Smooth muscle cell (in vitro differentiated cells): ENCODE measurements around the gene PER3. TPM values are rescaled to one million over a fixed set of nuclear protein-coding genes. Genes with fewer than 3 reads are reported as not detected.

Experiments
- DNase-seq: peaks from one replicate; lab custom pipeline; 2025; ENCODE audit not compliant: unreplicated experiment; lab: John Stamatoyannopoulos, UW
- H2AFZ ChIP-seq: fragments of 200-600 bp; sonication (generic); 2 replicates; pipeline ENCODE4 v1.6.0; 2016; ENCODE audit warnings: antibody characterized with exemption, low read depth, mild to moderate bottlenecking
- H3F3A ChIP-seq: fragments of 200-600 bp; sonication (generic); 2 replicates; pipeline ENCODE4 v1.6.0; 2017; ENCODE audit warnings: antibody characterized with exemption, low read depth
- H3K27ac ChIP-seq: fragments of 200-600 bp; sonication (generic); 2 replicates; pipeline ENCODE4 v1.5.1; 2016; ENCODE audit warnings: low read depth, mild to moderate bottlenecking
- H3K27me3 ChIP-seq: fragments of 200-600 bp; sonication (generic); 2 replicates; pipeline ENCODE4 v1.6.1; 2016; ENCODE audit warnings: low read depth, mild to moderate bottlenecking
- H3K36me3 ChIP-seq: fragments of 200-600 bp; sonication (generic); 2 replicates; pipeline ENCODE4 v1.5.1; 2016; ENCODE audit warnings: low read depth
- H3K4me1 ChIP-seq: fragments of 200-600 bp; sonication (generic); 2 replicates; pipeline ENCODE4 v1.5.1; 2016; ENCODE audit warnings: low read depth
- H3K4me2 ChIP-seq: fragments of 200-600 bp; sonication (generic); 2 replicates; pipeline ENCODE4 v1.6.0; 2016; ENCODE audit warnings: mild to moderate bottlenecking
- H3K4me3 ChIP-seq: fragments of 200-600 bp; sonication (generic); 2 replicates; pipeline ENCODE4 v1.5.1; 2016; ENCODE audit warnings: mild to moderate bottlenecking
- H3K79me2 ChIP-seq: fragments of 200-600 bp; sonication (generic); 2 replicates; pipeline ENCODE4 v1.6.0; 2016; ENCODE audit warnings: low read depth, mild to moderate bottlenecking
- H3K9ac ChIP-seq: fragments of 200-600 bp; sonication (generic); 2 replicates; pipeline ENCODE4 v1.6.0; 2016; ENCODE audit warnings: low read depth
- H3K9me3 ChIP-seq: fragments of 200-600 bp; sonication (generic); replicated peaks from 2 replicates; pipeline ENCODE4 v1.5.1; 2016; ENCODE audit warnings: low read depth
- H4K20me1 ChIP-seq: fragments of 200-600 bp; sonication (generic); 2 replicates; pipeline ENCODE4 v1.6.0; 2016; ENCODE audit warnings: low read depth
- CTCF ChIP-seq: fragments of 200-600 bp; sonication (generic); IDR thresholded peaks from 2 replicates; pipeline ENCODE4 v1.5.1; 2017; ENCODE audit warnings: borderline replicate concordance, mild to moderate bottlenecking, antibody characterized with exemption; ENCODE audit not compliant: insufficient read depth, poor library complexity, severe bottlenecking
- WGBS: methylation state at CpG from one replicate; pipeline ENCODE4 v1.1.7; 2016; ENCODE audit warnings: low lambda C conversion rate; 5-methylcytosine and 5-hydroxymethylcytosine counted together
- polyA plus RNA-seq: library from polyadenylated mRNA; unstranded; fragments of >200 nt; fragmentation: Nextera tagmentation; extraction: Ambion mirVana; gene quantifications from 2 replicates; pipeline ENCODE4 v1.2.1, GENCODE V29; 2016
- total RNA-seq: library from RNA; depleted of rRNA; stranded (reverse); fragments of >200 nt; gene quantifications from 2 replicates; pipeline ENCODE4 v1.2.3, GENCODE V29; 2014

PER3 gene
- total and polyA plus RNA-seq, 2 experiments from 2014 or later: 5.9 to 13.2 TPM

GRCh38 chr1:7873801-7874795, 90.0 kb downstream of the PER3 start:
- Histone ChIP-seq H3K4me1 (no peaks in the 10 kb centered on the region), H3K9ac (no peak overlapping the region), H3F3A (no peaks in the 10 kb centered on the region), H3K9me3 (no peaks in the 10 kb centered on the region), H3K4me3 (no peak overlapping the region), H3K27me3 (no peaks in the 10 kb centered on the region), H3K4me2 (no peak overlapping the region), H3K27ac (no peak overlapping the region), H2AFZ (no peak overlapping the region), H3K79me2 (no peaks in the 10 kb centered on the region), H3K36me3 (no peaks in the 10 kb centered on the region), H4K20me1 (no peaks in the 10 kb centered on the region)
- TF ChIP-seq CTCF: no peak
- no peak for DNase-seq
- WGBS: 93% methylated on average over 11 of the region's 11 CpGs

GRCh38 chr1:7878027-7878426, 93.9 kb downstream of the PER3 start:
- H3K9ac ChIP-seq: no peak overlapping the region
- no peaks in the 10 kb centered on the region for H3K9me3 ChIP-seq
- H3K4me2 ChIP-seq: no peak overlapping the region
- no peak overlapping the region for H3K27ac ChIP-seq
- H3K27me3 ChIP-seq: no peaks in the 10 kb centered on the region
- no peaks in the 10 kb centered on the region for H3F3A ChIP-seq
- H2AFZ ChIP-seq: no peak overlapping the region
- 61% methylated on average over 1 of the region's 1 CpG for WGBS
- H3K4me1 ChIP-seq: no peaks in the 10 kb centered on the region
- no peaks in the 10 kb centered on the region for H3K79me2 ChIP-seq
- no peaks in the 10 kb centered on the region for H3K36me3 ChIP-seq
- no peak for TF ChIP-seq CTCF
- no peak for DNase-seq
- H4K20me1 ChIP-seq: no peaks in the 10 kb centered on the region
- no peak overlapping the region for H3K4me3 ChIP-seq

GRCh38 chr1:7879228-7879627, 95.1 kb downstream of the PER3 start:
- Histone ChIP-seq H3K4me2 (no peak overlapping the region), H2AFZ (no peak overlapping the region), H3K79me2 (no peaks in the 10 kb centered on the region), H3K27me3 (no peaks in the 10 kb centered on the region), H3K4me1 (no peaks in the 10 kb centered on the region), H3K27ac (no peak overlapping the region), H3K36me3 (no peaks in the 10 kb centered on the region), H3F3A (no peaks in the 10 kb centered on the region), H3K4me3 (no peak overlapping the region), H4K20me1 (no peaks in the 10 kb centered on the region), H3K9ac (no peak overlapping the region), H3K9me3 (no peaks in the 10 kb centered on the region)
- WGBS: 84% methylated on average over 3 of the region's 3 CpGs
- no peak for DNase-seq
- no peak for TF ChIP-seq CTCF
